GM12892 (cell line): ENCODE results near the gene LILRA1.

Experiments used
- POLR2A ChIP-seq: IDR thresholded peaks from 2 replicates; pipeline ENCODE4 v1.6.1; 2011; ENCODE audit warnings: low read depth, low read length, control low read depth
- POLR2AphosphoS5 ChIP-seq: IDR thresholded peaks from 2 replicates; pipeline ENCODE4 v1.6.1; 2011; ENCODE audit warnings: low read depth, low read length, control low read depth

DNA sequence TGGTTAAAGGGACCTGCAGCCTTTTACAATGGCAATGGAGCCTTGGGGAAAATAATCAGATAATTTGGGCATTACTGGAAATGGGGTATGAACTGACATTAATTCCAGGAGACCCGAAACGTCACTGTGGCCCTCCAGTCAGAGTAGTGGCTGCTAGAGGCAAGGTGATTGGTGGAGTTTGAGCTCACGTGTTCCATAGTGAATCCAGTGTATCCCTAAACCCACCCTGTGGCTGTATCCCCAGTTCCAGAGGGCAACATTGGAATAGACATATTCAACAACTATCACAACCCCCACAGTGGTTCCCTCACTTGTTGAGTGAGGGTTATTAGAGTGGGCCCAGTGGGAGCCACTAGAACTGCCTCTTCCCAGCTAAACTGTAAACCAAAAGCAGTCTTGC lies 23.1 kb upstream of the LILRA1 start:
- TF ChIP-seq POLR2A (no peak), POLR2AphosphoS5 (no peak)
